Measurements from ENCODE around the gene RANBP17. TPM values are rescaled to one million over a fixed set of nuclear protein-coding genes. Genes with fewer than 3 reads are reported as not detected.

Gene RANBP17
- total RNA-seq, 4 donors from 2014 or later: 10.2 to 13.8 (median 10.9) TPM

GRCh38 chr5:171107669-171108068 lies 245.9 kb downstream of the RANBP17 start:
- Histone ChIP-seq H3K27ac (no peak overlapping the region), H3K9me3 (no peaks in the 10 kb centered on the region), H3K36me3 (no peaks in the 10 kb centered on the region), H3K4me3 (no peak overlapping the region), H3K27me3 (no peaks in the 10 kb centered on the region), H3K4me1 (no peaks in the 10 kb centered on the region)
- WGBS, 2 donors (ENCODE audit: low coverage in 1 of 2): 83 to 89% methylated on average over 4 of the region's 4 CpGs
- intact Hi-C loops (cut with DNase I; ENCODE audit: low total_unique reads): no loop called here
- in situ Hi-C loops (cut with MboI; ENCODE audit: low pct_ligation_motif_present in 1 of 4, low pct_unique_long_range_greater_than_20kb in 1 of 4, low sequenced_read_pairs in 3 of 4): no loop called here
- TF ChIP-seq CTCF (IDR thresholded peaks at IDR 0.05): no peak
- no peak for TF ChIP-seq POLR2A (IDR thresholded peaks at IDR 0.05)
- no peak for TF ChIP-seq EP300 (IDR thresholded peaks at IDR 0.05; ENCODE audit: low read depth)
- TF ChIP-seq POLR2AphosphoS5 (IDR thresholded peaks at IDR 0.05): no peak
- no peak for DNase-seq

GRCh38 chr5:171115519-171115918 lies 253.7 kb downstream of the RANBP17 start:
- in situ Hi-C loops (cut with MboI; ENCODE audit: low pct_ligation_motif_present in 1 of 4, low pct_unique_long_range_greater_than_20kb in 1 of 4, low sequenced_read_pairs in 3 of 4) (no loop called here), intact Hi-C loops (cut with DNase I; ENCODE audit: low total_unique reads) (no loop called here)
- no peak for DNase-seq
- Histone ChIP-seq H3K4me1 (no peaks in the 10 kb centered on the region), H3K9me3 (no peaks in the 10 kb centered on the region), H3K4me3 (no peak overlapping the region), H3K27ac (no peak overlapping the region), H3K36me3 (no peaks in the 10 kb centered on the region), H3K27me3 (no peaks in the 10 kb centered on the region)
- 79 to 90% methylated on average over 5 of the region's 5 CpGs for WGBS, 2 donors (ENCODE audit: low coverage in 1 of 2)
- TF ChIP-seq POLR2AphosphoS5 (IDR thresholded peaks at IDR 0.05) (no peak), EP300 (IDR thresholded peaks at IDR 0.05; ENCODE audit: low read depth) (no peak), CTCF (IDR thresholded peaks at IDR 0.05) (no peak), POLR2A (IDR thresholded peaks at IDR 0.05) (no peak)

GRCh38 chr5:171116719-171117118 lies 254.9 kb downstream of the RANBP17 start:
- in situ Hi-C loops (cut with MboI; ENCODE audit: low pct_ligation_motif_present in 1 of 4, low pct_unique_long_range_greater_than_20kb in 1 of 4, low sequenced_read_pairs in 3 of 4): no loop called here
- no peaks in the 10 kb centered on the region for H3K9me3 ChIP-seq
- no peak overlapping the region for H3K27ac ChIP-seq
- H3K4me3 ChIP-seq: no peak overlapping the region
- intact Hi-C loops (cut with DNase I; ENCODE audit: low total_unique reads): no loop called here
- H3K27me3 ChIP-seq: no peaks in the 10 kb centered on the region
- no peaks in the 10 kb centered on the region for H3K36me3 ChIP-seq
- no peak for DNase-seq
- TF ChIP-seq CTCF (IDR thresholded peaks at IDR 0.05) (no peak), EP300 (IDR thresholded peaks at IDR 0.05; ENCODE audit: low read depth) (no peak), POLR2A (IDR thresholded peaks at IDR 0.05) (no peak)
- 84 to 88% methylated on average over 2 of the region's 2 CpGs for WGBS, 2 donors (ENCODE audit: low coverage in 1 of 2)
- no peaks in the 10 kb centered on the region for H3K4me1 ChIP-seq

GRCh38 chr5:171120986-171121622 lies 259.3 kb downstream of the RANBP17 start:
- intact Hi-C loops (cut with DNase I; ENCODE audit: low total_unique reads): no loop called here
- TF ChIP-seq CTCF (IDR thresholded peaks at IDR 0.05): no peak
- TF ChIP-seq POLR2A (IDR thresholded peaks at IDR 0.05): no peak
- no peak for TF ChIP-seq EP300 (IDR thresholded peaks at IDR 0.05; ENCODE audit: low read depth)
- TF ChIP-seq POLR2AphosphoS5 (IDR thresholded peaks at IDR 0.05): no peak
- 95% methylated on average over 12 of the region's 15 CpGs; no CpG with 5 or more reads in 1 of the 2 donors for WGBS, 2 donors (ENCODE audit: low coverage in 1 of 2)
- in situ Hi-C loops (cut with MboI; ENCODE audit: low pct_ligation_motif_present in 1 of 4, low pct_unique_long_range_greater_than_20kb in 1 of 4, low sequenced_read_pairs in 3 of 4): no loop called here
- Histone ChIP-seq H3K9me3 (no peaks in the 10 kb centered on the region), H3K27ac (no peak overlapping the region), H3K4me1 (no peaks in the 10 kb centered on the region), H3K36me3 (no peaks in the 10 kb centered on the region), H3K4me3 (no peak overlapping the region), H3K27me3 (no peaks in the 10 kb centered on the region)
- no peak for DNase-seq
